GM23248 (cell line): ENCODE measurements around the gene FHL2. TPM values are rescaled to one million over a fixed set of nuclear protein-coding genes. Genes with fewer than 3 reads are reported as not detected.
A peak's percentile ranks its signal among the peaks of the same experiment; 100 is the strongest.

ENCODE experiments used
- DNase-seq: peaks from one replicate; pipeline ENCODE4 v3.0.0-alpha.2; 2015
- H2AFZ ChIP-seq: fragments of 200-600 bp; sonication (generic); 2 replicates; pipeline ENCODE4 v1.6.1; 2016; ENCODE audit warnings: antibody characterized with exemption
- H3F3A ChIP-seq: fragments of 200-600 bp; sonication (generic); 2 replicates; pipeline ENCODE4 v1.6.1; 2016; ENCODE audit warnings: mild to moderate bottlenecking, antibody characterized with exemption, mixed run types; ENCODE audit not compliant: insufficient read depth
- H3K27ac ChIP-seq: fragments of 200-600 bp; sonication (generic); 2 replicates; pipeline ENCODE4 v1.5.1; 2016; ENCODE audit warnings: mild to moderate bottlenecking
- H3K27me3 ChIP-seq: fragments of 200-600 bp; sonication (generic); replicated peaks from 2 replicates; pipeline ENCODE4 v1.6.1; 2016; ENCODE audit warnings: mild to moderate bottlenecking; ENCODE audit not compliant: insufficient read depth
- H3K36me3 ChIP-seq: fragments of 200-600 bp; sonication (generic); 2 replicates; pipeline ENCODE4 v1.6.1; 2016; ENCODE audit warnings: low read depth, mild to moderate bottlenecking
- H3K4me1 ChIP-seq: fragments of 200-600 bp; sonication (generic); 2 replicates; pipeline ENCODE4 v1.6.1; 2016; ENCODE audit warnings: mild to moderate bottlenecking; ENCODE audit not compliant: insufficient read depth
- H3K4me2 ChIP-seq: fragments of 200-600 bp; sonication (generic); one replicate; pipeline ENCODE4 v1.6.1; 2016; ENCODE audit warnings: mild to moderate bottlenecking; ENCODE audit not compliant: unreplicated experiment
- H3K4me3 ChIP-seq: fragments of 200-600 bp; sonication (generic); 2 replicates; pipeline ENCODE4 v1.5.1; 2016; ENCODE audit warnings: mild to moderate bottlenecking
- H3K79me2 ChIP-seq: fragments of 200-600 bp; sonication (generic); 2 replicates; pipeline ENCODE4 v1.6.1; 2016; ENCODE audit warnings: mild to moderate bottlenecking; ENCODE audit not compliant: insufficient read depth
- H3K9ac ChIP-seq: fragments of 200-600 bp; sonication (generic); 2 replicates; pipeline ENCODE4 v1.6.1; 2016; ENCODE audit warnings: mild to moderate bottlenecking
- H3K9me2 ChIP-seq: fragments of 200-600 bp; sonication (generic); 2 replicates; pipeline ENCODE4 v1.6.1; 2016; ENCODE audit warnings: mixed run types, mild to moderate bottlenecking, moderate library complexity; ENCODE audit not compliant: insufficient read depth
- H3K9me3 ChIP-seq: fragments of 200-600 bp; sonication (generic); one replicate; pipeline ENCODE4 v1.6.1; 2017; ENCODE audit warnings: low read depth
- H4K20me1 ChIP-seq: fragments of 200-600 bp; sonication (generic); 2 replicates; pipeline ENCODE4 v1.6.0; 2016; ENCODE audit not compliant: insufficient read depth
- EZH2 ChIP-seq: fragments of 200-600 bp; sonication (generic); IDR thresholded peaks from 2 replicates; pipeline ENCODE4 v1.6.1; 2018; ENCODE audit warnings: antibody characterized with exemption, mild to moderate bottlenecking; ENCODE audit not compliant: insufficient read depth, poor library complexity, severe bottlenecking
- EZH2phosphoT487 ChIP-seq: fragments of 200-600 bp; sonication (generic); IDR thresholded peaks from 2 replicates; pipeline ENCODE4 v1.6.1; 2018; ENCODE audit warnings: antibody characterized with exemption, moderate library complexity, mild to moderate bottlenecking, low read depth; ENCODE audit not compliant: insufficient read depth
- WGBS, 2 experiments: methylation state at CpG; one replicate each; pipeline ENCODE4 v1.1.6; 2015 to 2017; ENCODE audit warnings: low lambda C conversion rate in 2 of 2, low coverage in 1 of 2; ENCODE audit errors: missing lambda C conversion rate in 2 of 2; 5-methylcytosine and 5-hydroxymethylcytosine counted together
- in situ Hi-C: fragments of 300-500 bp; cut with MboI; formaldehyde crosslinking; loops from 2 replicates; pipeline ENCODE4 v1.15.0; 2020
- polyA plus RNA-seq: library from polyadenylated mRNA; unstranded; fragments of >200 nt; fragmentation: Nextera tagmentation; extraction: Ambion mirVana; gene quantifications from 2 replicates; pipeline ENCODE4 v1.2.1, GENCODE V29; 2016
- total RNA-seq: library from RNA; depleted of rRNA; stranded (reverse); fragments of >200 nt; shearing (Covaris generic); gene quantifications from 2 replicates; pipeline ENCODE4 v1.2.3, GENCODE V29; 2014

Gene FHL2
- total and polyA plus RNA-seq, 2 experiments from 2014 or later = 404 to 598 TPM

DNA sequence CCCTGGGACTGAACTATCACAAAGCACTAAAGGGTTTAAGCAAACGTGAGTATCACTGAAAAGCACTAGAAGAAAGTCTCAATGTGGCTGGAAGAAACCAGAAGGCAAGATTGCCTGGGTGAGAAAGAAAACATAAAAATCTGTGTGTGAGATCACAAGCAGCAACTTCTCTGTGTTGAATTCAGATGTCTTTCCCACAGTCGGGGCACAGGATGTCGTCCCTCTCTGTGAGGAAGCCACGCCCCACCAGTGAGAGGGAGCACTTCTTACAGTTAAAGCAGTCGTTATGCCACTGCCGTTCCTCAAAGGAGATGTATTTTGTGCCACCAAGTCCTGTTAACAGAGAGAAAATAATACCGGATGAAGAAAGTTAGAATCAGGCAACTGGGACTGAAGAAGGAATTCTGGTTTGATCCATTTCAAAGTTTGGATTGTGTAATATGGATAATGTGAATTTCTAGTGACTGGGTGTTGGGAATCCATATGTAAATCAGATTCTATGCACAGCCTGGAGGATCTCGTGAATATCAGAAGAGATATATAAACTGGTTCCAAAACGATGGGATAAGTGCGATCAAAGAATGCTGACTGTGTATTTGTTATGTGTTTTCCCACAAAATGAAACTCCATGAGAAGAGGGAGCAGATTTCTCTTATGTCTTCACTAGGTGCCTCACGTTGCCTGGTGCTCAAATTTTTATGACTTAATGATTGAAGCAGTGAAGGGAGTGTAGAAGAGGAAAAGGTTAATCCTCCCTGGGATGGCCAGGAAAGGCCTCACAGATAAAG lies 37.6 kb downstream of the FHL2 start:
- Histone ChIP-seq H3K4me2 (no peak overlapping the region), H3K4me1 (peaks cover 34% of the 10 kb centered on the region), H3K9ac (no peak overlapping the region), H3K9me2 (no peaks in the 10 kb centered on the region), H4K20me1 (no peaks in the 10 kb centered on the region), H3K27me3 (no peaks in the 10 kb centered on the region), H2AFZ (no peak overlapping the region), H3K4me3 (no peak overlapping the region), H3K9me3 (no peaks in the 10 kb centered on the region), H3K36me3 (peaks cover 92% of the 10 kb centered on the region), H3K79me2 (peaks cover 53% of the 10 kb centered on the region), H3K27ac (peak overlapping the region; percentile 68; the same call in 1 of the 2 replicates), H3F3A (peaks cover 97% of the 10 kb centered on the region)
- no peak for DNase-seq
- 90 to 96% methylated on average over 11 of the region's 11 CpGs for WGBS, 2 experiments
- TF ChIP-seq EZH2 (no peak), EZH2phosphoT487 (no peak)
- in situ Hi-C loops = no loop called here

- H3K36me3 ChIP-seq = peaks cover 65% of the 10 kb centered on the region
- H3K4me2 ChIP-seq = no peak overlapping the region
- no peaks in the 10 kb centered on the region for H3K9me2 ChIP-seq
- no peaks in the 10 kb centered on the region for H3K9me3 ChIP-seq
- H3K9ac ChIP-seq = no peak overlapping the region
- in situ Hi-C loops = loop anchor here (10.0 kb wide), 1 partner anchor 166 kb away; no protein-coding TSS in a partner anchor
- H3K4me1 ChIP-seq = peaks cover 10% of the 10 kb centered on the region; the same call in 1 of the 2 replicates
- peaks cover 30% of the 10 kb centered on the region for H3K79me2 ChIP-seq
- no peak overlapping the region for H3K4me3 ChIP-seq
- DNase-seq = no peak
- H3F3A ChIP-seq = peaks cover 94% of the 10 kb centered on the region
- TF ChIP-seq EZH2phosphoT487 = no peak
- TF ChIP-seq EZH2 = no peak
- H4K20me1 ChIP-seq = no peaks in the 10 kb centered on the region
- WGBS, 2 experiments = 62 to 69% methylated on average over 6 of the region's 6 CpGs
- H3K27ac ChIP-seq = peak overlapping the region; percentile 26; the same call in 1 of the 2 replicates
- no peaks in the 10 kb centered on the region for H3K27me3 ChIP-seq
- H2AFZ ChIP-seq = no peak overlapping the region
Measured at GRCh38 chr2:105358593-105358992, 40.3 kb downstream of the FHL2 start.

DNA sequence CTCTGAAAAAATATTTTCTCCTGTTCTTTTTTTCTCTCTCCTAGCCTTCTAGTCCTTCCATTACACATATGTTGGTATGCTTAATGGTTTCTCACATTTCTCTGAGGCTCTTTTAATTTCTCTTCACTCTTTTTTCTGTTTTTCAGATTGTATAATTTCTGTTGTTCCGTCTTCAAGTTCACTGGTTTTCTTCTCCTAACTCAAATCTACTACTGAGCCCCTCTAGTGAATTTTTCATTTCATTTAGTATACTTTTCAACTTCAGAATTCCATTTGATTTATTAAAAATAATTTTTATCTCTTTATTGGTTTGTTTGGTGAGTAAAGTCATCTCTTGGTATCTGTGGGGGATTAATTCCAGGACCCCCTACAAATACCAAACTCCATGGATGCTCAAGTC lies 41.7 kb downstream of the FHL2 start:
- H4K20me1 ChIP-seq = no peaks in the 10 kb centered on the region
- in situ Hi-C loops = loop anchor here (10.0 kb wide), 1 partner anchor 168 kb away; no protein-coding TSS in a partner anchor
- H3F3A ChIP-seq = peaks cover 90% of the 10 kb centered on the region
- H3K4me2 ChIP-seq = no peak overlapping the region
- H3K27ac ChIP-seq = peak overlapping the region; percentile 20
- 100% methylated on average over 1 of the region's 1 CpG for WGBS, 2 experiments
- peaks cover 4% of the 10 kb centered on the region; the same call in 1 of the 2 replicates for H3K4me1 ChIP-seq
- TF ChIP-seq EZH2 = no peak
- no peak for TF ChIP-seq EZH2phosphoT487
- H3K79me2 ChIP-seq = peaks cover 15% of the 10 kb centered on the region
- no peak for DNase-seq
- no peak overlapping the region for H2AFZ ChIP-seq
- H3K9me3 ChIP-seq = no peaks in the 10 kb centered on the region
- no peak overlapping the region for H3K9ac ChIP-seq
- no peaks in the 10 kb centered on the region for H3K9me2 ChIP-seq
- no peaks in the 10 kb centered on the region for H3K27me3 ChIP-seq
- peaks cover 51% of the 10 kb centered on the region for H3K36me3 ChIP-seq
- H3K4me3 ChIP-seq = no peak overlapping the region

DNA sequence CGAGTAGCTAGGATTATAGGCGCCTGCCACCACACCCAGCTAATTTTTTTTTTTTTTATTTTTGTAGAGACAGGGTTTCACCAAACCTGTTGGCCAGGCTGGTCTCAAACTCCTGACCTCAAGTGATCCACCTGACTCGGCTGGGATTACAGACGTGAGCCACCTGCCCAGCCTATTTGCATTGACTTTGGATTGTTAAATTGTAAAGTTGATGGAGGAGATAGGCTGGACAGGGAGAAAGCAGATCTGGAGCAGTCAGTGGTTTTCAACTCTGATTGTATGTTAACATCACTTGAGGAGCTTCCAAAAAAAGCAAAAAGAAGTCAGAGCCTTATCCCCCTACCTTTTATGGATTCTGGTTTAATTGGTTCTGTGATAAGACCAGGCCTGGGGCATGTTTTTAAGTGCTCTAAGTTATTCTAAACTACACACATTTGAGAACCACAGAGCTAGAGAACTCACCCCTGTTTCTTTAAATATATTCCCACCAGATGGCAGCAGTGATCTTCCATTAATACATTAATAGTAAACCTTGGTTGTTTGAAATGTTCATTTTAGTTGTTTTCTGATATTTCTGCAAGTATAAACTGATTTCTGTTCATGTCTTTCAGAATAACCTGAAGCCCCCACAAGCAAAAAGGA lies 54.0 kb downstream of the FHL2 start:
- H3K4me1 ChIP-seq = no peaks in the 10 kb centered on the region
- peaks cover 61% of the 10 kb centered on the region for H3K36me3 ChIP-seq
- WGBS, 2 experiments = 81 to 85% methylated on average over 3 to 4 of the region's 4 CpGs

More for the DNA sequence above, 54.0 kb downstream of the FHL2 start:
- Histone ChIP-seq H4K20me1 (no peaks in the 10 kb centered on the region), H3K79me2 (peaks cover 33% of the 10 kb centered on the region), H3K27ac (no peak overlapping the region), H3K27me3 (no peaks in the 10 kb centered on the region), H2AFZ (no peak overlapping the region), H3K9me2 (no peaks in the 10 kb centered on the region), H3K4me3 (no peak overlapping the region), H3K9me3 (no peaks in the 10 kb centered on the region), H3K9ac (no peak overlapping the region), H3K4me2 (no peak overlapping the region), H3F3A (peaks cover 34% of the 10 kb centered on the region)
- in situ Hi-C loops = no loop called here
- DNase-seq = peak; percentile 74
- TF ChIP-seq EZH2 = no peak
- no peak for TF ChIP-seq EZH2phosphoT487
